H9 (cell line): ENCODE results near the gene CFAP90. TPM values are rescaled to one million over a fixed set of nuclear protein-coding genes. Genes with fewer than 3 reads are reported as not detected.

ENCODE experiments used
- DNase-seq: peaks from one replicate; pipeline ENCODE4 v3.0.0-alpha.2; 2017
- H2AFZ ChIP-seq: one replicate; pipeline ENCODE4 v1.6.1; 2013; ENCODE audit warnings: mild to moderate bottlenecking, low read length, control low read depth, moderate library complexity
- H2AK5ac ChIP-seq: 2 replicates; pipeline ENCODE4 v1.6.1; 2013; ENCODE audit warnings: low read length, control low read depth, mixed read lengths; ENCODE audit not compliant: insufficient read length
- H2BK120ac ChIP-seq: one replicate; pipeline ENCODE4 v1.6.1; 2013; ENCODE audit warnings: low read depth, mild to moderate bottlenecking, low read length, control low read depth, inconsistent platforms; ENCODE audit not compliant: poor library complexity, severe bottlenecking
- H2BK12ac ChIP-seq: 2 replicates; pipeline ENCODE4 v1.6.1; 2013; ENCODE audit warnings: low read length, control low read depth, mixed read lengths, low read depth; ENCODE audit not compliant: insufficient read length
- H2BK15ac ChIP-seq: 2 replicates; pipeline ENCODE4 v1.6.1; 2013; ENCODE audit warnings: low read depth, low read length, control low read depth
- H2BK20ac ChIP-seq: one replicate; pipeline ENCODE4 v1.6.1; 2013; ENCODE audit warnings: low read depth, mild to moderate bottlenecking, low read length, control low read depth, inconsistent platforms; ENCODE audit not compliant: poor library complexity, severe bottlenecking
- H2BK5ac ChIP-seq: 2 replicates; pipeline ENCODE4 v1.6.1; 2013; ENCODE audit warnings: low read length, control low read depth, mixed read lengths; ENCODE audit not compliant: insufficient read length
- H3K14ac ChIP-seq: 2 replicates; pipeline ENCODE4 v1.6.1; 2013; ENCODE audit warnings: low read length, control low read depth; ENCODE audit not compliant: insufficient read depth
- H3K18ac ChIP-seq: 2 replicates; pipeline ENCODE4 v1.6.1; 2013; ENCODE audit warnings: low read depth, mild to moderate bottlenecking, mixed read lengths, low read length, control low read depth; ENCODE audit not compliant: insufficient read length
- H3K23ac ChIP-seq: 2 replicates; pipeline ENCODE4 v1.6.1; 2013; ENCODE audit warnings: low read length, control low read depth, mixed read lengths, low read depth; ENCODE audit not compliant: insufficient read length
- H3K23me2 ChIP-seq: 2 replicates; pipeline ENCODE4 v1.6.1; 2013; ENCODE audit warnings: low read depth, mild to moderate bottlenecking, mixed read lengths, low read length, control low read depth; ENCODE audit not compliant: insufficient read length, poor library complexity, severe bottlenecking
- H3K27ac ChIP-seq: 2 replicates; pipeline ENCODE4 v1.5.1; 2013; ENCODE audit warnings: low read length, control low read depth, mixed read lengths, low read depth; ENCODE audit not compliant: insufficient read length
- H3K27me3 ChIP-seq: 2 replicates; pipeline ENCODE4 v1.6.1; 2013; ENCODE audit warnings: low read length, control low read depth, inconsistent platforms; ENCODE audit not compliant: insufficient read depth
- H3K4ac ChIP-seq: 2 replicates; pipeline ENCODE4 v1.6.1; 2013; ENCODE audit warnings: low read depth, mild to moderate bottlenecking, control low read depth, inconsistent platforms, low read length, moderate library complexity
- H3K4me1 ChIP-seq: 2 replicates; pipeline ENCODE4 v1.6.1; 2013; ENCODE audit warnings: low read length, control low read depth, inconsistent platforms; ENCODE audit not compliant: insufficient read depth
- H3K4me2 ChIP-seq: 2 replicates; pipeline ENCODE4 v1.6.1; 2013; ENCODE audit warnings: low read length, control low read depth, mixed read lengths; ENCODE audit not compliant: insufficient read length, insufficient read depth
- H3K56ac ChIP-seq: 2 replicates; pipeline ENCODE4 v1.6.1; 2013; ENCODE audit warnings: low read depth, mild to moderate bottlenecking, mixed read lengths, low read length, control low read depth; ENCODE audit not compliant: insufficient read length
- H3K79me1 ChIP-seq: 2 replicates; pipeline ENCODE4 v1.6.1; 2013; ENCODE audit warnings: low read depth, mild to moderate bottlenecking, moderate library complexity, low read length, control low read depth, inconsistent platforms; ENCODE audit not compliant: insufficient read depth, poor library complexity, severe bottlenecking
- H3K79me2 ChIP-seq: 2 replicates; pipeline ENCODE4 v1.6.1; 2013; ENCODE audit warnings: low read length, control low read depth, inconsistent platforms; ENCODE audit not compliant: insufficient read depth
- H3K9ac ChIP-seq: 2 replicates; pipeline ENCODE4 v1.6.1; 2013; ENCODE audit warnings: low read length, control low read depth, mixed read lengths; ENCODE audit not compliant: insufficient read length; ENCODE audit errors: extremely low read depth
- H3K9me3 ChIP-seq: one replicate; pipeline ENCODE4 v1.6.1; 2013; ENCODE audit warnings: low read depth, low read length, inconsistent platforms; ENCODE audit not compliant: control insufficient read depth
- H3T11ph ChIP-seq: one replicate; pipeline ENCODE4 v1.6.1; 2013; ENCODE audit warnings: mild to moderate bottlenecking, low read length, control low read depth, inconsistent platforms
- H4K20me1 ChIP-seq: one replicate; pipeline ENCODE4 v1.6.1; 2013; ENCODE audit not compliant: control insufficient read depth, insufficient read length, insufficient read depth
- H4K5ac ChIP-seq: 2 replicates; pipeline ENCODE4 v1.6.1; 2013; ENCODE audit warnings: low read depth, mild to moderate bottlenecking, mixed read lengths, low read length, control low read depth; ENCODE audit not compliant: insufficient read length
- H4K8ac ChIP-seq: replicated peaks from 2 replicates; pipeline ENCODE4 v1.6.1; 2013; ENCODE audit warnings: low read length, control low read depth, mixed read lengths, low read depth; ENCODE audit not compliant: insufficient read length
- H4K91ac ChIP-seq: 2 replicates; pipeline ENCODE4 v1.6.1; 2013; ENCODE audit warnings: low read depth, mild to moderate bottlenecking, moderate library complexity, mixed read lengths, low read length, control low read depth; ENCODE audit not compliant: insufficient read length
- H3K27ac Mint-ChIP-seq, 3 experiments: 2 replicates in 2 of 3; 3 replicates in 1 of 3; pipeline ENCODE4 v1.8.0; 2020 to 2021; ENCODE audit warnings: mixed read lengths in 3 of 3, mild to moderate bottlenecking in 1 of 3, moderate library complexity in 1 of 3
- H3K27me3 Mint-ChIP-seq: 2 replicates; pipeline ENCODE4 v1.8.0; 2021; ENCODE audit warnings: low read depth, mild to moderate bottlenecking, moderate library complexity, mixed read lengths
- H3K36me3 Mint-ChIP-seq, 3 experiments: 2 replicates in 2 of 3; 3 replicates in 1 of 3; pipeline ENCODE4 v1.8.0; 2020 to 2021; ENCODE audit warnings: low read depth in 3 of 3, mixed read lengths in 3 of 3; ENCODE audit not compliant: insufficient read depth in 1 of 3
- H3K4me1 Mint-ChIP-seq, 2 experiments: 2 replicates each; pipeline ENCODE4 v1.8.0; 2020; ENCODE audit warnings: mixed read lengths in 2 of 2
- H3K4me3 Mint-ChIP-seq, 2 experiments: 2 replicates in 1 of 2; 3 replicates in 1 of 2; pipeline ENCODE4 v1.8.0; 2020 to 2021; ENCODE audit warnings: mild to moderate bottlenecking in 2 of 2, mixed read lengths in 2 of 2, moderate library complexity in 1 of 2
- H3K9me3 Mint-ChIP-seq, 2 experiments: 2 replicates in 1 of 2; 3 replicates in 1 of 2; pipeline ENCODE4 v1.8.0; 2020; ENCODE audit warnings: mild to moderate bottlenecking in 2 of 2, mixed read lengths in 2 of 2, moderate library complexity in 1 of 2
- CTCF ChIP-seq: fragments of 200-600 bp; sonication (generic); conservative IDR thresholded peaks from 3 replicates; pipeline ENCODE4 v1.8.0; 2021; ENCODE audit warnings: antibody characterized with exemption, mild to moderate bottlenecking
- total RNA-seq: library from RNA; stranded (reverse); gene quantifications from 2 replicates; pipeline ENCODE4 v1.2.1, GENCODE V29; 2021

The CFAP90 gene
- total RNA-seq, 1 experiment from 2014 or later, result 0.44 TPM

- Histone ChIP-seq H3K18ac (no peak overlapping the region), H2BK5ac (no peak overlapping the region), H3K79me1 (peaks cover 4% of the 10 kb centered on the region), H2BK120ac (no peak overlapping the region), H3K27ac (no peak overlapping the region), H3K14ac (no peak overlapping the region), H2AK5ac (no peak overlapping the region), H4K91ac (no peak overlapping the region), H3K27me3 (no peaks in the 10 kb centered on the region), H3K4me2 (no peak overlapping the region), H3K9ac (no peak overlapping the region), H3K9me3 (no peaks in the 10 kb centered on the region), H2AFZ (no peak overlapping the region), H3K79me2 (peaks cover 4% of the 10 kb centered on the region; the same call in 1 of the 2 replicates), H3K23me2 (no peaks in the 10 kb centered on the region), H4K5ac (no peak overlapping the region), H3T11ph (no peak overlapping the region), H3K4me1 (no peaks in the 10 kb centered on the region), H3K23ac (no peak overlapping the region), H2BK12ac (no peak overlapping the region), H3K4ac (no peak overlapping the region), H3K56ac (no peak overlapping the region), H2BK20ac (no peak overlapping the region), H2BK15ac (no peak overlapping the region), H4K20me1 (no peaks in the 10 kb centered on the region), H4K8ac (no peak overlapping the region)
- H3K27ac Mint-ChIP-seq, result no peak overlapping the region
- H3K36me3 Mint-ChIP-seq, result peaks cover 32 to 85% (median 78%) of the 10 kb centered on the region in 3 experiments
- no peaks in the 10 kb centered on the region for H3K9me3 Mint-ChIP-seq
- no peaks in the 10 kb centered on the region for H3K4me1 Mint-ChIP-seq
- no peak overlapping the region for H3K4me3 Mint-ChIP-seq
- H3K27me3 Mint-ChIP-seq, result no peaks in the 10 kb centered on the region
- no peak for DNase-seq
- TF ChIP-seq CTCF, result no peak
These were observed 27.5 kb upstream of the CFAP90 start for GRCh38 chr5:7878381-7878873.
